Right cardiac atrium (tissue), 5 donors: ENCODE measurements around the gene XPO4. TPM values are rescaled to one million over a fixed set of nuclear protein-coding genes. Genes with fewer than 3 reads are reported as not detected.
"Not testable (repeated sequence)": the region's sequence is repeated elsewhere in the genome, so short reads cannot be mapped to it uniquely, and the experiment has no call there.

ENCODE experiments used
- ATAC-seq, 2 donors: fragments of 200-7000 bp; cut with Tn5 transposase; one replicate each; pipeline versions ENCODE4 v1.8.0 to v1.9.1; 2020; ENCODE audit warnings: moderate library complexity in 2 of 2, mild to moderate bottlenecking in 1 of 2
- DNase-seq, 3 donors: peaks; one replicate each; pipeline ENCODE4 v3.0.0-alpha.2; 2020
- H3K27ac ChIP-seq: one replicate; pipeline ENCODE4 v1.5.1; 2013; ENCODE audit warnings: mild to moderate bottlenecking, low read length, control low read depth, moderate library complexity
- H3K27me3 ChIP-seq: one replicate; pipeline ENCODE4 v1.6.1; 2013; ENCODE audit not compliant: control insufficient read depth, insufficient read depth
- H3K4me1 ChIP-seq: one replicate; pipeline ENCODE4 v1.6.1; 2013; ENCODE audit warnings: low read length; ENCODE audit not compliant: control insufficient read depth, insufficient read depth
- H3K4me3 ChIP-seq: one replicate; pipeline ENCODE4 v1.5.1; 2013; ENCODE audit warnings: low read length, control low read depth
- H3K9me3 ChIP-seq: one replicate; pipeline ENCODE4 v1.6.1; 2013; ENCODE audit warnings: low read length; ENCODE audit not compliant: control insufficient read depth
- WGBS: extraction: QIAGEN DNeasy Blood & Tissue Kit; methylation state at CpG from one replicate; pipeline ENCODE4 v1.1.7; 2013; 5-methylcytosine and 5-hydroxymethylcytosine counted together
- intact Hi-C, 4 donors: fragments of 100-400 bp; cut with DNase I; formaldehyde crosslinking; loops; one replicate each; pipeline versions ENCODE4 v1.11.0 to v1.14.0; 2022 to 2023
- long read RNA-seq, 4 donors: library from polyadenylated mRNA; unstranded; transcript quantifications; one replicate each; pipeline ENCODE4 v2.0.0, GENCODE V29; 2020 to 2021
- polyA plus RNA-seq: library from polyadenylated mRNA; stranded (reverse); fragments of 200-250 nt; gene quantifications from one replicate; pipeline ENCODE4 v1.2.3, GENCODE V29; 2013
- total RNA-seq, 4 donors: library from RNA; stranded (reverse); fragmentation: NEBNext Ultra II Directional; extraction: Animal tissue kit (Norgen Biotek cat#: 25700); gene quantifications; one replicate each; pipeline ENCODE4 v1.2.1, GENCODE V29; 2021
- donor health status: healthy with polysubstance abuse.
- donor health status: DM: no; HTN: yes; CAD: no.
- donor health status: DM: no; HTN: no; CAD: no.
- donor health status: DM: no; HTN: yes; CAD: no; lungs with severe emphysema.
- donor health status: DM: yes; HTN: yes; CAD: no.

The XPO4 gene
- total RNA-seq (10 to 100 TPM in 3 of 4 donors, 1 to 10 TPM in 1; 9.3 to 13.8 (median 10.5) TPM), polyA plus RNA-seq (2.9 TPM)
- long read RNA-seq, donor 1, full-length matches to known transcripts = 1 of 4 reads
- long read RNA-seq, donor 1, partial matches to known transcripts = 0 of 4 reads
- long read RNA-seq, donor 1, other reads (novel, unspliced or antisense) = 3 of 4 reads
- long read RNA-seq, donor 2, full-length matches to known transcripts = 1 of 1 reads
- long read RNA-seq, donor 2, partial matches to known transcripts = 0 of 1 reads
- long read RNA-seq, donor 2, other reads (novel, unspliced or antisense) = 0 of 1 reads
- long read RNA-seq, donor 3, full-length matches to known transcripts = 5 of 10 reads
- long read RNA-seq, donor 3, partial matches to known transcripts = 0 of 10 reads
- long read RNA-seq, donor 3, other reads (novel, unspliced or antisense) = 5 of 10 reads
- long read RNA-seq, donor 4, full-length matches to known transcripts = 1 of 3 reads
- long read RNA-seq, donor 4, partial matches to known transcripts = 0 of 3 reads
- long read RNA-seq, donor 4, other reads (novel, unspliced or antisense) = 2 of 3 reads

GRCh38 chr13:20902438-20903163 lies at the start of gene XPO4:
XPO4 (minus strand) TSS chr13:20902746; CDS start chr13:20902738, 8 bp downstream.
- DNase-seq = peak; percentile 84 to 92 (median 92)
- peak; percentile 98 for ATAC-seq
- Histone ChIP-seq H3K4me1 (peaks cover 1% of the 10 kb centered on the region), H3K9me3 (no peaks in the 10 kb centered on the region), H3K27me3 (no peaks in the 10 kb centered on the region), H3K4me3 (peak within 1 kb of the TSS; percentile 63), H3K27ac (peak within 1 kb of the TSS; percentile 97)
- intact Hi-C loops = no loop called here
- WGBS = under 1% methylated on average over 81 of the region's 81 CpGs

GRCh38 chr13:20948001-20948400 lies 45.5 kb upstream of the XPO4 start:
- not testable (repeated sequence) for H3K4me3 ChIP-seq, ATAC-seq, H3K9me3 ChIP-seq, H3K4me1 ChIP-seq, DNase-seq, H3K27ac ChIP-seq, H3K27me3 ChIP-seq
- 92% methylated on average over 3 of the region's 3 CpGs for WGBS
- intact Hi-C loops = loop anchor here in 3 of 4 donors (10.0 kb wide), 5 partner anchors 107 to 527 kb away; partner anchors contain the start of genes LATS2 (in 1 of the 3), MRPL57 (in 1 of the 3) and SKA3 (in 1 of the 3)

GRCh38 chr13:20945952-20946383 lies 43.4 kb upstream of the XPO4 start:
- intact Hi-C loops = loop anchor here in 3 of 4 donors (10.0 kb wide), 5 partner anchors 109 to 529 kb away; partner anchors contain the start of genes LATS2 (in 1 of the 3), MRPL57 (in 1 of the 3) and SKA3 (in 1 of the 3)
- peak; percentile 25 to 26 for ATAC-seq
- Histone ChIP-seq H3K4me1 (no peaks in the 10 kb centered on the region), H3K27me3 (no peaks in the 10 kb centered on the region), H3K27ac (no peak overlapping the region), H3K4me3 (no peak overlapping the region), H3K9me3 (no peaks in the 10 kb centered on the region)
- WGBS = 6% methylated on average over 29 of the region's 29 CpGs
- DNase-seq = peak; percentile 16 to 64 (median 47)

- Histone ChIP-seq H3K27ac (no peak overlapping the region), H3K9me3 (no peaks in the 10 kb centered on the region), H3K4me3 (no peak overlapping the region), H3K27me3 (no peaks in the 10 kb centered on the region), H3K4me1 (no peaks in the 10 kb centered on the region)
- 68% methylated on average over 22 of the region's 22 CpGs for WGBS
- intact Hi-C loops = loop anchor here in 3 of 4 donors (5.0 to 10.0 kb wide), 7 partner anchors 112 to 539 kb away; partner anchors contain the start of genes LATS2 (in 1 of the 3), MRPL57 (in 1 of the 3) and SKA3 (in 1 of the 3)
- ATAC-seq = no peak
- peak in 1 of 3 donors; percentile 42 for DNase-seq
Measured at GRCh38 chr13:20942938-20943559, 40.5 kb upstream of the XPO4 start.

- DNase-seq, H3K4me3 ChIP-seq, H3K27ac ChIP-seq, ATAC-seq, H3K9me3 ChIP-seq, H3K27me3 ChIP-seq, H3K4me1 ChIP-seq: not testable (repeated sequence)
- WGBS = 88% methylated on average over 10 of the region's 10 CpGs
- intact Hi-C loops = loop anchor here in 3 of 4 donors (5.0 to 10.0 kb wide), 7 partner anchors 114 to 542 kb away; partner anchors contain the start of genes LATS2 (in 1 of the 3), MRPL57 (in 1 of the 3) and SKA3 (in 1 of the 3)
Measured at GRCh38 chr13:20940511-20940910, 38.0 kb upstream of the XPO4 start.

GRCh38 chr13:20940083-20940482 lies 37.5 kb upstream of the XPO4 start:
- Histone ChIP-seq H3K9me3 (no peaks in the 10 kb centered on the region), H3K4me3 (no peak overlapping the region), H3K27me3 (no peaks in the 10 kb centered on the region), H3K4me1 (no peaks in the 10 kb centered on the region), H3K27ac (no peak overlapping the region)
- DNase-seq (no peak), ATAC-seq (no peak)
- WGBS = 66% methylated on average over 3 of the region's 3 CpGs
- intact Hi-C loops = loop anchor here in 3 of 4 donors (5.0 to 10.0 kb wide), 7 partner anchors 115 to 542 kb away; partner anchors contain the start of genes LATS2 (in 1 of the 3), MRPL57 (in 1 of the 3) and SKA3 (in 1 of the 3)

GRCh38 chr13:20939662-20940061 lies 37.1 kb upstream of the XPO4 start:
- Histone ChIP-seq H3K4me1 (no peaks in the 10 kb centered on the region), H3K4me3 (no peak overlapping the region), H3K27me3 (no peaks in the 10 kb centered on the region), H3K27ac (peak overlapping the region; percentile 87), H3K9me3 (no peaks in the 10 kb centered on the region)
- intact Hi-C loops = loop anchor here in 3 of 4 donors (5.0 to 10.0 kb wide), 7 partner anchors 115 to 543 kb away; partner anchors contain the start of genes LATS2 (in 1 of the 3), MRPL57 (in 1 of the 3) and SKA3 (in 1 of the 3)
- ATAC-seq (peak; percentile 56 to 73), DNase-seq (peak; percentile 17 to 61 (median 58))
- WGBS = 36% methylated on average over 4 of the region's 4 CpGs

- ATAC-seq (no peak), DNase-seq (no peak)
- Histone ChIP-seq H3K27me3 (no peaks in the 10 kb centered on the region), H3K4me1 (no peaks in the 10 kb centered on the region), H3K9me3 (no peaks in the 10 kb centered on the region), H3K27ac (no peak overlapping the region), H3K4me3 (no peak overlapping the region)
- 75% methylated on average over 6 of the region's 6 CpGs for WGBS
- intact Hi-C loops = no loop called here
Measured at GRCh38 chr13:20938302-20938701, 35.8 kb upstream of the XPO4 start.

GRCh38 chr13:20927596-20928257 lies 25.2 kb upstream of the XPO4 start:
- ATAC-seq (no peak), DNase-seq (peak in 1 of 3 donors; percentile 3)
- intact Hi-C loops = loop anchor here (10.0 kb wide), 4 partner anchors 213 to 743 kb away; partner anchors contain the start of gene GJB2 (in 1 of the 4)
- Histone ChIP-seq H3K4me1 (no peaks in the 10 kb centered on the region), H3K9me3 (no peaks in the 10 kb centered on the region), H3K27ac (no peak overlapping the region), H3K4me3 (no peak overlapping the region), H3K27me3 (no peaks in the 10 kb centered on the region)
- 62% methylated on average over 4 of the region's 4 CpGs for WGBS
